Testis (tissue), 2 donors: Measurements from ENCODE around the gene GMDS.

ENCODE experiments used
- POLR2A ChIP-seq: fragments of 450-650 bp; IDR thresholded peaks from one replicate; pipeline ENCODE4 v1.6.1; 2017; ENCODE audit warnings: antibody characterized with exemption, mild to moderate bottlenecking, moderate library complexity
- TF ChIP-seq, protein P1 (sequence below), 3 experiments: fragments of 450-650 bp in 2 of 3; fragments of 200-600 bp in 1 of 3; sonication (generic) in 1 of 3; IDR thresholded peaks; one replicate each; pipeline ENCODE4 v1.5.1; 2016 to 2019; ENCODE audit warnings: antibody characterized with exemption in 3 of 3, mild to moderate bottlenecking in 2 of 3, moderate library complexity in 1 of 3

DNA sequence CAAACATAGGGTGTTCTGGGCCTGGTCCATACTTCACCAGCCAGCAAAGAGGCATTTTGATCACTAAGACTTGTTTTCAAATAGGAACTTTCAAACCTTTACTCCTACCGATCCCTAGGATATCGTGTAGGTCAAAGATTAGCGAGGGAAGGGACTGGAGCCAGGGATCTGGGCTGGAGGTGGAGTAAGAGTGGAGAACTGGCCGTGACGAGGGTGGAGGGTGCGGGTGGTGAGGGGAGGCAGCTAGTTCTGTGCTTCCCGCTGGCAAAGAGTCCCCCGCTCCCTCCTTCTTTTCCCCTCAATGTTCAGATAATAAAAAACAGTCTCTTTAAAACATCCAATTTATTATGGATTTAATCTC, 446.5 kb downstream of the GMDS start:
- no peak for TF ChIP-seq POLR2A
- TF ChIP-seq, protein P1, sequence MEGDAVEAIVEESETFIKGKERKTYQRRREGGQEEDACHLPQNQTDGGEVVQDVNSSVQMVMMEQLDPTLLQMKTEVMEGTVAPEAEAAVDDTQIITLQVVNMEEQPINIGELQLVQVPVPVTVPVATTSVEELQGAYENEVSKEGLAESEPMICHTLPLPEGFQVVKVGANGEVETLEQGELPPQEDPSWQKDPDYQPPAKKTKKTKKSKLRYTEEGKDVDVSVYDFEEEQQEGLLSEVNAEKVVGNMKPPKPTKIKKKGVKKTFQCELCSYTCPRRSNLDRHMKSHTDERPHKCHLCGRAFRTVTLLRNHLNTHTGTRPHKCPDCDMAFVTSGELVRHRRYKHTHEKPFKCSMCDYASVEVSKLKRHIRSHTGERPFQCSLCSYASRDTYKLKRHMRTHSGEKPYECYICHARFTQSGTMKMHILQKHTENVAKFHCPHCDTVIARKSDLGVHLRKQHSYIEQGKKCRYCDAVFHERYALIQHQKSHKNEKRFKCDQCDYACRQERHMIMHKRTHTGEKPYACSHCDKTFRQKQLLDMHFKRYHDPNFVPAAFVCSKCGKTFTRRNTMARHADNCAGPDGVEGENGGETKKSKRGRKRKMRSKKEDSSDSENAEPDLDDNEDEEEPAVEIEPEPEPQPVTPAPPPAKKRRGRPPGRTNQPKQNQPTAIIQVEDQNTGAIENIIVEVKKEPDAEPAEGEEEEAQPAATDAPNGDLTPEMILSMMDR (IDR thresholded peaks at IDR 0.05) = no peak
